Gastroesophageal sphincter (tissue), 3 donors: Measurements from ENCODE around the gene XRCC5.

Experiments used
- CTCF ChIP-seq, 4 experiments: fragments of 200-600 bp in 2 of 4; fragments of 450-650 bp in 2 of 4; sonication (generic) in 1 of 4; IDR thresholded peaks; one replicate each; pipeline ENCODE4 v1.5.1; 2017 to 2019; ENCODE audit warnings: antibody characterized with exemption in 4 of 4, mild to moderate bottlenecking in 2 of 4, moderate library complexity in 2 of 4
- EP300 ChIP-seq: sonication (generic); formaldehyde crosslinking; IDR thresholded peaks from one replicate; pipeline ENCODE4 v1.6.1; 2017; ENCODE audit warnings: antibody characterized with exemption, mild to moderate bottlenecking
- POLR2A ChIP-seq, 2 donors: fragments of 450-650 bp; IDR thresholded peaks; one replicate each; pipeline ENCODE4 v1.6.1; 2017; ENCODE audit warnings: antibody characterized with exemption in 2 of 2, mild to moderate bottlenecking in 2 of 2, moderate library complexity in 1 of 2
- POLR2AphosphoS5 ChIP-seq: sonication (generic); formaldehyde crosslinking; IDR thresholded peaks from one replicate; pipeline ENCODE4 v1.6.1; 2017; ENCODE audit warnings: antibody characterized with exemption

- no peak for TF ChIP-seq CTCF (IDR thresholded peaks at IDR 0.05)
- no peak for TF ChIP-seq POLR2AphosphoS5
- TF ChIP-seq POLR2A (IDR thresholded peaks at IDR 0.05) = no peak
- TF ChIP-seq EP300 = no peak
These were observed 26.9 kb upstream of the XRCC5 start for GRCh38 chr2:216082117-216082711.
